A549 (cell line): ENCODE results near the gene HLA-C.

ENCODE experiments used
- BCL3 ChIP-seq: fragments of >200 bp; sonication (Bioruptor Twin); formaldehyde crosslinking; IDR thresholded peaks from 3 replicates; pipeline ENCODE4 v1.6.1; 2016
- CTCF ChIP-seq: fragments of >200 bp; sonication (Bioruptor Twin); formaldehyde crosslinking; IDR thresholded peaks from 3 replicates; pipeline ENCODE4 v1.5.1; 2016
- ELK1 ChIP-seq: fragments of 150-350 bp; IDR thresholded peaks from 2 replicates; pipeline ENCODE4 v1.6.1; 2014; ENCODE audit warnings: low read depth, mild to moderate bottlenecking, low read length
- FOSL2 ChIP-seq, 2 experiments: fragments of 450-650 bp in 1 of 2; fragments of >200 bp in 1 of 2; sonication (Bioruptor Twin) in 1 of 2; formaldehyde crosslinking; IDR thresholded peaks; 2 replicates each; pipeline versions ENCODE4 v1.5.0 to v1.6.1; 2016 to 2020; ENCODE audit warnings: mild to moderate bottlenecking in 1 of 2, moderate library complexity in 1 of 2
- JUN ChIP-seq, 2 experiments: fragments of >200 bp; sonication (Bioruptor Twin); formaldehyde crosslinking; IDR thresholded peaks; 2 replicates in 1 of 2; 3 replicates in 1 of 2; pipeline ENCODE4 v1.6.1; 2016 to 2017
- POLR2A ChIP-seq: IDR thresholded peaks from 2 replicates; pipeline ENCODE4 v1.6.1; 2012; ENCODE audit warnings: mild to moderate bottlenecking, low read length
- REST ChIP-seq: fragments of 200-600 bp; sonication (generic); IDR thresholded peaks from 2 replicates; pipeline ENCODE4 v1.6.1; 2016; ENCODE audit warnings: antibody characterized with exemption, mild to moderate bottlenecking, moderate library complexity
- RFX5 ChIP-seq: fragments of 450-650 bp; IDR thresholded peaks from 2 replicates; pipeline ENCODE4 v1.7.1; 2014; ENCODE audit warnings: antibody characterized with exemption, mild to moderate bottlenecking, moderate library complexity
- RNF2 ChIP-seq: fragments of 200-600 bp; sonication (generic); IDR thresholded peaks from 2 replicates; pipeline ENCODE4 v1.6.1; 2016; ENCODE audit warnings: low read depth, mild to moderate bottlenecking, antibody characterized with exemption, moderate library complexity, borderline replicate concordance
- SMC3 ChIP-seq: fragments of >200 bp; sonication (Bioruptor Twin); formaldehyde crosslinking; IDR thresholded peaks from 3 replicates; pipeline ENCODE4 v1.6.1; 2018; ENCODE audit warnings: inconsistent platforms
- USF2 ChIP-seq: fragments of 450-650 bp; IDR thresholded peaks from 2 replicates; pipeline ENCODE4 v1.6.1; 2014; ENCODE audit warnings: antibody characterized with exemption

- TF ChIP-seq SMC3: no peak
- no peak for TF ChIP-seq CTCF
- no peak for TF ChIP-seq POLR2A
- no peak for TF ChIP-seq REST
- no peak for TF ChIP-seq FOSL2 (IDR thresholded peaks at IDR 0.05)
- TF ChIP-seq FOSL2 (CRISPR knock-in tag; IDR thresholded peaks at IDR 0.05): no peak
- TF ChIP-seq JUN (IDR thresholded peaks at IDR 0.05): no peak
- no peak for TF ChIP-seq BCL3
- no peak for TF ChIP-seq RNF2
- TF ChIP-seq USF2: no peak
- TF ChIP-seq RFX5: no peak
- no peak for TF ChIP-seq ELK1
Measured at GRCh38 chr6:31249184-31249583, 22.7 kb downstream of the HLA-C start.
